Type B pancreatic cell (in vitro differentiated cells): ENCODE measurements around the gene UBE3B. TPM values are rescaled to one million over a fixed set of nuclear protein-coding genes. Genes with fewer than 3 reads are reported as not detected.

Source experiments
- DNase-seq: peaks from one replicate; pipeline ENCODE4 v3.0.0; 2021; ENCODE audit warnings: mixed read lengths; ENCODE audit not compliant: unreplicated experiment; ENCODE audit errors: extremely low spot score
- H3K27ac Mint-ChIP-seq: 2 replicates; pipeline ENCODE4 v1.8.0; 2021; ENCODE audit warnings: mild to moderate bottlenecking, mixed read lengths
- H3K27me3 Mint-ChIP-seq: 2 replicates; pipeline ENCODE4 v1.8.0; 2021; ENCODE audit warnings: mixed read lengths
- H3K36me3 Mint-ChIP-seq: 2 replicates; pipeline ENCODE4 v1.8.0; 2021; ENCODE audit warnings: mixed read lengths
- H3K4me1 Mint-ChIP-seq: one replicate; pipeline ENCODE4 v1.8.0; 2021; ENCODE audit warnings: mixed read lengths; ENCODE audit not compliant: unreplicated experiment
- H3K4me3 Mint-ChIP-seq: 2 replicates; pipeline ENCODE4 v1.8.0; 2021; ENCODE audit warnings: mild to moderate bottlenecking, mixed read lengths
- H3K9me3 Mint-ChIP-seq: 2 replicates; pipeline ENCODE4 v1.8.0; 2021; ENCODE audit warnings: mixed read lengths
- CTCF ChIP-seq: fragments of 200-600 bp; sonication (generic); conservative IDR thresholded peaks from 2 replicates; pipeline ENCODE4 v1.5.0; 2021; ENCODE audit warnings: antibody characterized with exemption, mild to moderate bottlenecking
- total RNA-seq: library from RNA; stranded (reverse); gene quantifications from 2 replicates; pipeline ENCODE4 v1.2.1, GENCODE V29; 2021; ENCODE audit warnings: low replicate concordance

UBE3B gene
- total RNA-seq, 1 donor from 2014 or later = 41.3 TPM

- peaks cover 15% of the 10 kb centered on the region for H3K4me1 Mint-ChIP-seq
- H3K4me3 Mint-ChIP-seq = no peak overlapping the region
- DNase-seq = no peak
- no peak overlapping the region for H3K27ac Mint-ChIP-seq
- no peaks in the 10 kb centered on the region for H3K9me3 Mint-ChIP-seq
- H3K36me3 Mint-ChIP-seq = no peaks in the 10 kb centered on the region
- H3K27me3 Mint-ChIP-seq = peaks cover 7% of the 10 kb centered on the region
- TF ChIP-seq CTCF = no peak
These were observed 78.2 kb downstream of the UBE3B start for GRCh38 chr12:109555431-109556315.

- H3K4me3 Mint-ChIP-seq = no peak overlapping the region
- H3K27me3 Mint-ChIP-seq = peaks cover 7% of the 10 kb centered on the region
- peaks cover 15% of the 10 kb centered on the region for H3K4me1 Mint-ChIP-seq
- H3K9me3 Mint-ChIP-seq = no peaks in the 10 kb centered on the region
- no peak for DNase-seq
- no peak for TF ChIP-seq CTCF
- H3K27ac Mint-ChIP-seq = no peak overlapping the region
- no peaks in the 10 kb centered on the region for H3K36me3 Mint-ChIP-seq
These were observed 79.8 kb downstream of the UBE3B start for GRCh38 chr12:109557200-109557599.

- no peak for DNase-seq
- Mint-ChIP-seq H3K27ac (no peak overlapping the region), H3K36me3 (no peaks in the 10 kb centered on the region), H3K9me3 (no peaks in the 10 kb centered on the region), H3K4me3 (no peak overlapping the region), H3K4me1 (peaks cover 15% of the 10 kb centered on the region), H3K27me3 (peaks cover 7% of the 10 kb centered on the region)
- TF ChIP-seq CTCF = no peak
These were observed 80.4 kb downstream of the UBE3B start for GRCh38 chr12:109557805-109558204.

GRCh38 chr12:109558374-109559199 is 81.2 kb downstream of the UBE3B start:
- Mint-ChIP-seq H3K4me3 (no peak overlapping the region), H3K36me3 (no peaks in the 10 kb centered on the region), H3K4me1 (peaks cover 15% of the 10 kb centered on the region), H3K27ac (no peak overlapping the region), H3K9me3 (no peaks in the 10 kb centered on the region), H3K27me3 (peaks cover 3% of the 10 kb centered on the region)
- TF ChIP-seq CTCF = no peak
- DNase-seq = no peak

GRCh38 chr12:109559200-109559505 is 81.7 kb downstream of the UBE3B start:
- Mint-ChIP-seq H3K4me3 (no peak overlapping the region), H3K27ac (no peak overlapping the region), H3K27me3 (no peaks in the 10 kb centered on the region), H3K4me1 (peaks cover 15% of the 10 kb centered on the region), H3K36me3 (no peaks in the 10 kb centered on the region), H3K9me3 (no peaks in the 10 kb centered on the region)
- no peak for DNase-seq
- no peak for TF ChIP-seq CTCF
